Pancreas (tissue), 10 donors: ENCODE data around the gene OBSCN. TPM values are rescaled to one million over a fixed set of nuclear protein-coding genes. Genes with fewer than 3 reads are reported as not detected.

Experiments
- ATAC-seq, 4 donors: fragments of 200-7000 bp; cut with Tn5 transposase; one replicate each; pipeline versions ENCODE4 v1.8.0 to v1.9.1; 2020; ENCODE audit warnings: mild to moderate bottlenecking in 4 of 4, moderate library complexity in 4 of 4
- DNase-seq, 6 donors: peaks; one replicate each; pipeline ENCODE4 v3.0.0-alpha.2; 2020
- FAIRE-seq: peaks from 2 replicates; lab custom pipeline; 2012; peaks lifted over from hg19 to GRCh38; lab: Jason Lieb, UNC
- H3K27ac ChIP-seq, 4 donors: fragments of 200-600 bp; sonication (generic); 1 replicate in 3 of 4; 2 replicates in 1 of 4; pipeline versions ENCODE4 v1.5.0 to v1.8.0; 2020
- H3K27me3 ChIP-seq, 4 donors: fragments of 200-600 bp; one replicate each; pipeline ENCODE4 v1.8.0; 2021
- H3K36me3 ChIP-seq, 3 donors: fragments of 200-600 bp; sonication (generic) in 1 of 3; one replicate each; pipeline versions ENCODE4 v1.5.0 to v1.8.0; 2020 to 2021
- H3K4me1 ChIP-seq, 3 donors: fragments of 200-600 bp; one replicate each; pipeline ENCODE4 v1.8.0; 2021
- H3K4me3 ChIP-seq, 4 donors: fragments of 200-600 bp; sonication (generic) in 2 of 4; one replicate each; pipeline versions ENCODE4 v1.5.0 to v1.8.0; 2020 to 2021
- H3K9me3 ChIP-seq, 4 donors: fragments of 200-600 bp; one replicate each; pipeline ENCODE4 v1.8.0; 2021
- WGBS, 2 donors: extraction: QIAGEN DNeasy Blood & Tissue Kit; methylation state at CpG; one replicate each; pipeline ENCODE4 v1.1.7; 2013; 5-methylcytosine and 5-hydroxymethylcytosine counted together
- intact Hi-C, 3 donors: fragments of 100-400 bp; cut with DNase I; formaldehyde crosslinking; loops; one replicate each; pipeline versions ENCODE4 v1.11.1 to v1.14.2; 2022
- polyA plus RNA-seq, 2 donors: library from polyadenylated mRNA; stranded (reverse); fragments of 200-250 nt; gene quantifications; one replicate each; pipeline ENCODE4 v1.2.3, GENCODE V29; 2013
- total RNA-seq, 6 donors: library from RNA; stranded (reverse); fragmentation: NEBNext Ultra II Directional in 4 of 6; extraction: Animal tissue kit (Norgen Biotek cat#: 25700) in 4 of 6; gene quantifications; one replicate each; pipeline versions ENCODE4 v1.2.1 to v1.2.4, GENCODE V29; 2021 to 2023
- TF ChIP-seq, protein P1 (sequence below), 4 donors: fragments of 200-600 bp; sonication (generic) in 3 of 4; IDR thresholded peaks; one replicate each; pipeline versions ENCODE4 v1.5.0 to v1.8.0; 2021; ENCODE audit warnings: antibody characterized with exemption in 4 of 4
- donor health status: healthy with polysubstance abuse.
- donor health status: DM: no; HTN: no; CAD: no; lungs with moderate emphysema.
- donor health status: DM: no; HTN: no; CAD: no.
- donor health status: control.
- donor health status: control.
- donor health status: Bipolar disorder and iron deficiency.
- donor health status: DM: yes; HTN: yes; CAD: no.
- donor health status: DM: no; HTN: no; CAD: no.
- donor health status: DM: no; HTN: no; CAD: no.
- donor health status: DM: yes; HTN: yes; CAD: no.

The OBSCN gene
- total and polyA plus RNA-seq, 8 donors, result 7.9 to 61.4 (median 11.3) TPM

DNA sequence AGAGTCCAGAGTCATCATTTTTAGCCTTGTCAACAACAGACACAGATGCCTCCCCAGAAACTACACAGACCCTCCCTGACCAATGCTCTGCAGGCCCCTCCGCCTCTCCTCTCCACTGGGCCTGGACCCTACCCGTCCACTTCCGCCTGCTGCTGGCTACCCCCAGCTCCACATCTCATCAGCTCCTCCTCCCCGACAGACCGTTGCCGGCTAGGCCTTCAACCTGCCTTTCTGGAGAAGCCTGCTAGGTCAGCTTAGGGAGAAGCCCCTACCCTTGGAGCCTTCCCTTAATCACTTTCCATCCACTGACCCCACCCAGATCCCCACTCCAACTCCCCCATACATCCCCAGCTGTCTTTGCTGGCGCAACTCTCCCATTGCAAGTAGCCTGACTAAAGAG is 207.4 kb downstream of the OBSCN start:
- 48 to 56% methylated on average over 7 of the region's 7 CpGs for WGBS, 2 donors
- H3K4me3 ChIP-seq, result no peak overlapping the region
- no peaks in the 10 kb centered on the region for H3K36me3 ChIP-seq
- no peaks in the 10 kb centered on the region for H3K9me3 ChIP-seq
- H3K27me3 ChIP-seq, result no peaks in the 10 kb centered on the region
- intact Hi-C loops, result no loop called here
- ATAC-seq, result no peak
- H3K27ac ChIP-seq, result no peak overlapping the region
- FAIRE-seq, result no peak
- TF ChIP-seq, protein P1, sequence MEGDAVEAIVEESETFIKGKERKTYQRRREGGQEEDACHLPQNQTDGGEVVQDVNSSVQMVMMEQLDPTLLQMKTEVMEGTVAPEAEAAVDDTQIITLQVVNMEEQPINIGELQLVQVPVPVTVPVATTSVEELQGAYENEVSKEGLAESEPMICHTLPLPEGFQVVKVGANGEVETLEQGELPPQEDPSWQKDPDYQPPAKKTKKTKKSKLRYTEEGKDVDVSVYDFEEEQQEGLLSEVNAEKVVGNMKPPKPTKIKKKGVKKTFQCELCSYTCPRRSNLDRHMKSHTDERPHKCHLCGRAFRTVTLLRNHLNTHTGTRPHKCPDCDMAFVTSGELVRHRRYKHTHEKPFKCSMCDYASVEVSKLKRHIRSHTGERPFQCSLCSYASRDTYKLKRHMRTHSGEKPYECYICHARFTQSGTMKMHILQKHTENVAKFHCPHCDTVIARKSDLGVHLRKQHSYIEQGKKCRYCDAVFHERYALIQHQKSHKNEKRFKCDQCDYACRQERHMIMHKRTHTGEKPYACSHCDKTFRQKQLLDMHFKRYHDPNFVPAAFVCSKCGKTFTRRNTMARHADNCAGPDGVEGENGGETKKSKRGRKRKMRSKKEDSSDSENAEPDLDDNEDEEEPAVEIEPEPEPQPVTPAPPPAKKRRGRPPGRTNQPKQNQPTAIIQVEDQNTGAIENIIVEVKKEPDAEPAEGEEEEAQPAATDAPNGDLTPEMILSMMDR (IDR thresholded peaks at IDR 0.05), result no peak
- DNase-seq, result no peak
- H3K4me1 ChIP-seq, result peaks cover 0 to 5% (median 0%) of the 10 kb centered on the region in 3 donors

DNA sequence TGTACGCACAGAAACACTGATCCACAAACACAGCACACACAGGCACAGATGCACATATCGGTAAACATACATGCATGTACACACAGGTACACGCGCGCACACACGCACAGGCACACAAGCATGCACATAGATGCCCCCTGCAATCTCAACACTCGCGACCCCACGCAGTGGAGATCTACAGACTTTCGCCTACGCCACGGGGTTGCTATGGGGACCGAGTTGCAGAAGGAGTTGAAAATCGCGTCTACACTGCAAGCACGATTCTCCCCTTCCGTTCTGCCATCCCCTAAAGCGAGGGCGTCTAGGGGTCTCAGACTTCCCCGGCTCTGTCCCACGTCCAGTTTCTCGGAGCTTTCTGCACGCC is 208.0 kb downstream of the OBSCN start:
- ATAC-seq, result peak in 1 of 4 donors; percentile 11
- no peaks in the 10 kb centered on the region for H3K36me3 ChIP-seq
- intact Hi-C loops, result no loop called here
- peak overlapping the region in 3 of 4 donors; percentile 29 to 47 (median 40) for H3K4me3 ChIP-seq
- no peaks in the 10 kb centered on the region for H3K9me3 ChIP-seq
- no peaks in the 10 kb centered on the region for H3K27me3 ChIP-seq
- no peak for FAIRE-seq
- TF ChIP-seq, protein P1 (IDR thresholded peaks at IDR 0.05), result no peak
- no peak overlapping the region for H3K27ac ChIP-seq
- WGBS, 2 donors, result 22 to 23% methylated on average over 23 of the region's 23 CpGs
- H3K4me1 ChIP-seq, result peaks cover 0 to 5% (median 0%) of the 10 kb centered on the region in 3 donors
- DNase-seq, result no peak

DNA sequence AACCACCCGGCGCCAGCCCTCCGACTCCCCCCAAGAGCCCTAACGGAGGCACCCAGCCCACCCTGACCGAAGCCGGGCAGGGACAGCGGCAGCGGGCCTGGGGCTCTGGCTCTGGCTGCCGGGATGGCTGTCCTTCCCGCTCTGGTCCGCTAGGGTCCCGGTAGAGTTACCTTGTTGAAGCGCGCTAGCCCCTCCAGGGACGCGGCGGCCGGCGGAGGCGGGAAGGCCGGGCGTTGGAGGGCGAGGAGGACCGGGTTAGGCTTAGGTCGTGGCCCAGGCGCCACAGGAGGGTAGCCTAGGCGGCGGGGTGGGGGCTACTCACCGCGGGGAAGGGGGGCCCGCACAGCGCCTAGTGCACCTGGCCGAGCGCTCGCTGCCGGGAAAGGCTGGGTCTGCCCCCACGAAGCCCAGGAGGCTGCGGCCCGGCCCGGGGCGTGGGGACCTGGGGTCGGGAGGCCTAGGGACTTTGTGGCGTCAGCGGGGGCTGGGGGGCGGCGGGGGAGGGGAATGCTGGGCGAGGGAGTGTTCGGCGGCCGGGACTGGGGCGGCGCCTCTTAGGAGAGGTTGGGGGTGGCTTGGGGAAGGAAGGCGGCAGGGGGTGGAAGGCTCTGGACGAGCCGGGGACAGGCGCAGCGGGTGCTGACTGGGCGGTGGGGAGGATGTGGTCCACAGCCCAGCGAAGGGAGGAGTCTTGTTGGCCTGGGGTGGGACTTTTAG is 208.5 kb downstream of the OBSCN start, which contains the start of gene TRIM17:
TRIM17 (minus strand) TSS at position 645 of the 717 bp plus-strand sequence. CDS start 1,789 bp downstream, outside the sequence.
- peak in 3 of 6 donors; percentile 45 to 78 (median 75) for DNase-seq
- peak within 1 kb of the TSS; percentile 22 to 47 (median 34) for H3K4me3 ChIP-seq
- 1 to 2% methylated on average over 59 of the region's 59 CpGs for WGBS, 2 donors
- intact Hi-C loops, result no loop called here
- no peak for FAIRE-seq
- peak; percentile 73 to 82 (median 79) for ATAC-seq
- peaks cover 0 to 5% (median 0%) of the 10 kb centered on the region in 3 donors for H3K4me1 ChIP-seq
- TF ChIP-seq, protein P1 (IDR thresholded peaks at IDR 0.05), result peak in 2 of 4 donors; percentile 34 to 38
- no peak within 1 kb of the TSS for H3K27ac ChIP-seq
- no peaks in the 10 kb centered on the region for H3K27me3 ChIP-seq
- H3K9me3 ChIP-seq, result no peaks in the 10 kb centered on the region
- H3K36me3 ChIP-seq, result no peaks in the 10 kb centered on the region

DNA sequence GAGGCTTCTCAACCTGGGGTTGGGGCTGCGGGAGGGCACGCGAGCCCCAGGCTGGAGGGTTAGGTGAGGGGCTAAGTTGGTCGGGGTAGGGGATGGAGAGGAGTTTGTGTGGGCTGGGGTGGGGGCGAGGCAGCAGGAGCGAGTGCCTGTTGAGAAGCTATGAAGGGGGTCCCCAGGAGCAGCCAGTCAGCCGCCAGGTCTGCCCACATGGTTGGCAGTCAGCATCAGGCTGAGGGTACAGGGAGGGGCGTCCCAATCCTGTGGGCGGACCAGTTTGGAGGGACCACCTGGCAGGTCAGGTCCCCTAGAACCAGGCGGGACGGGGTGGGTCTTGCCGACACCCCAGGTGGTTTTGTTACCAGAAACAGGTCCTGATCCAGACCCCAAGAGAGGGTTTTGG is 209.2 kb downstream of the OBSCN start:
- H3K36me3 ChIP-seq, result no peaks in the 10 kb centered on the region
- intact Hi-C loops, result no loop called here
- FAIRE-seq (no peak), DNase-seq (no peak), ATAC-seq (no peak)
- no peaks in the 10 kb centered on the region for H3K27me3 ChIP-seq
- TF ChIP-seq, protein P1 (IDR thresholded peaks at IDR 0.05), result no peak
- no peaks in the 10 kb centered on the region for H3K9me3 ChIP-seq
- peaks cover 0 to 5% (median 0%) of the 10 kb centered on the region in 3 donors for H3K4me1 ChIP-seq
- no peak overlapping the region for H3K27ac ChIP-seq
- 58% methylated on average over 10 to 12 of the region's 12 CpGs for whole genome bisulfite sequencing, 2 donors
- no peak overlapping the region for H3K4me3 ChIP-seq
